ES-I3 (cell line): ENCODE measurements around the gene NOP10.
"Not testable (repeated sequence)": the region's sequence is repeated elsewhere in the genome, so short reads cannot be mapped to it uniquely, and the experiment has no call there.

ENCODE experiments used
- H3K36me3 ChIP-seq: 2 replicates; pipeline ENCODE4 v1.6.1; 2013; ENCODE audit warnings: mild to moderate bottlenecking, low read length, control low read depth, moderate library complexity; ENCODE audit not compliant: insufficient read depth
- H3K4me1 ChIP-seq: 2 replicates; pipeline ENCODE4 v1.6.1; 2013; ENCODE audit warnings: mild to moderate bottlenecking, control low read depth, low read length; ENCODE audit not compliant: insufficient read depth
- H3K9ac ChIP-seq: 2 replicates; pipeline ENCODE4 v1.6.1; 2013; ENCODE audit warnings: low read depth, mild to moderate bottlenecking, low read length, moderate library complexity
- H3K9me3 ChIP-seq: 2 replicates; pipeline ENCODE4 v1.6.1; 2013; ENCODE audit warnings: mild to moderate bottlenecking, low read length, moderate library complexity; ENCODE audit not compliant: control insufficient read depth, insufficient read depth

NOP10 gene

GRCh38 chr15:34342737-34343575, at the start of gene NOP10, which contains the start of gene NUTM1:
TSS of gene NOP10 (minus strand) at chr15:34343136. CDS start at chr15:34343073, 63 bp downstream.
TSS of gene NUTM1 (plus strand) at chr15:34343315. CDS start at chr15:34343697, 382 bp downstream.
- peak within 1 kb of the TSS; percentile 72 for H3K9ac ChIP-seq
- H3K36me3 ChIP-seq, result peaks cover 5% of the 10 kb centered on the region; the same call in 1 of the 2 replicates
- no peaks in the 10 kb centered on the region; the same call in 1 of the 2 replicates for H3K4me1 ChIP-seq
- no peaks in the 10 kb centered on the region for H3K9me3 ChIP-seq

- H3K9me3 ChIP-seq, H3K4me1 ChIP-seq, H3K9ac ChIP-seq, H3K36me3 ChIP-seq: not testable (repeated sequence)
These were observed 46.7 kb upstream of the NOP10 start for GRCh38 chr15:34389594-34390086.

- H3K9me3 ChIP-seq, result not testable (repeated sequence)
These were observed 39.0 kb upstream of the NOP10 start for GRCh38 chr15:34381829-34382521.

GRCh38 chr15:34380491-34380890, 37.6 kb upstream of the NOP10 start:
- H3K4me1 ChIP-seq, H3K9me3 ChIP-seq, H3K9ac ChIP-seq, H3K36me3 ChIP-seq: not testable (repeated sequence)

More at GRCh38 chr15:34381829-34382521, 39.0 kb upstream of the NOP10 start:
- H3K36me3 ChIP-seq, H3K4me1 ChIP-seq, H3K9ac ChIP-seq: not testable (repeated sequence)

GRCh38 chr15:34376856-34377255, 33.9 kb upstream of the NOP10 start:
- Histone ChIP-seq H3K9ac (no peak overlapping the region), H3K36me3 (no peaks in the 10 kb centered on the region), H3K4me1 (no peaks in the 10 kb centered on the region; the same call in 1 of the 2 replicates), H3K9me3 (no peaks in the 10 kb centered on the region; the same call in 1 of the 2 replicates)

GRCh38 chr15:34375541-34375940, 32.6 kb upstream of the NOP10 start:
- H3K4me1 ChIP-seq, H3K9me3 ChIP-seq, H3K36me3 ChIP-seq, H3K9ac ChIP-seq: not testable (repeated sequence)

GRCh38 chr15:34374816-34375215, 31.9 kb upstream of the NOP10 start:
- H3K4me1 ChIP-seq, result no peaks in the 10 kb centered on the region; the same call in 1 of the 2 replicates

GRCh38 chr15:34373951-34374350, 31.0 kb upstream of the NOP10 start:
- Histone ChIP-seq H3K9me3 (no peaks in the 10 kb centered on the region; the same call in 1 of the 2 replicates), H3K9ac (no peak overlapping the region), H3K36me3 (no peaks in the 10 kb centered on the region), H3K4me1 (no peaks in the 10 kb centered on the region; the same call in 1 of the 2 replicates)

More at GRCh38 chr15:34374816-34375215, 31.9 kb upstream of the NOP10 start:
- no peaks in the 10 kb centered on the region for H3K36me3 ChIP-seq
- H3K9ac ChIP-seq, result no peak overlapping the region
- H3K9me3 ChIP-seq, result no peaks in the 10 kb centered on the region; the same call in 1 of the 2 replicates

- H3K4me1 ChIP-seq, result peaks cover 4% of the 10 kb centered on the region
- no peaks in the 10 kb centered on the region; the same call in 1 of the 2 replicates for H3K9me3 ChIP-seq
- no peaks in the 10 kb centered on the region for H3K36me3 ChIP-seq
- H3K9ac ChIP-seq, result no peak overlapping the region
These were observed 27.7 kb upstream of the NOP10 start for GRCh38 chr15:34370643-34371042.

GRCh38 chr15:34370129-34370528, 27.2 kb upstream of the NOP10 start:
- Histone ChIP-seq H3K4me1 (peaks cover 9% of the 10 kb centered on the region), H3K9ac (no peak overlapping the region), H3K9me3 (no peaks in the 10 kb centered on the region; the same call in 1 of the 2 replicates), H3K36me3 (no peaks in the 10 kb centered on the region)

- H3K9ac ChIP-seq, result peak within 1 kb of the TSS; percentile 95
These were observed 24.5 kb upstream of the NOP10 start, which contains the start of gene LPCAT4 for GRCh38 chr15:34367101-34368081. TSS of gene LPCAT4 (minus strand) at chr15:34367196. CDS start at chr15:34367100, 96 bp downstream.

GRCh38 chr15:34366271-34367065, 23.5 kb upstream of the NOP10 start:
- Histone ChIP-seq H3K4me1 (peaks cover 12% of the 10 kb centered on the region), H3K9ac (peak overlapping the region; percentile 83), H3K36me3 (peaks cover 8% of the 10 kb centered on the region), H3K9me3 (no peaks in the 10 kb centered on the region)

More at GRCh38 chr15:34367101-34368081, 24.5 kb upstream of the NOP10 start, which contains the start of gene LPCAT4:
- Histone ChIP-seq H3K9me3 (no peaks in the 10 kb centered on the region), H3K36me3 (peaks cover 8% of the 10 kb centered on the region; the same call in 1 of the 2 replicates), H3K4me1 (peaks cover 12% of the 10 kb centered on the region)

GRCh38 chr15:34365836-34366235, 22.9 kb upstream of the NOP10 start:
- no peaks in the 10 kb centered on the region for H3K9me3 ChIP-seq
- H3K9ac ChIP-seq, result peak overlapping the region; percentile 83; the same call in 1 of the 2 replicates
- peaks cover 8% of the 10 kb centered on the region for H3K36me3 ChIP-seq
- H3K4me1 ChIP-seq, result peaks cover 12% of the 10 kb centered on the region
